NK-92 treated with Interleukin-12 subunit alpha and Interleukin-12 subunit beta, amount 100 ng/mL, for 24 hours (cell line): ENCODE measurements around the gene HIRA.

Experiments used
- DNase-seq: peaks from one replicate; lab custom pipeline; 2025; lab: John Stamatoyannopoulos, UW

HIRA gene

DNA sequence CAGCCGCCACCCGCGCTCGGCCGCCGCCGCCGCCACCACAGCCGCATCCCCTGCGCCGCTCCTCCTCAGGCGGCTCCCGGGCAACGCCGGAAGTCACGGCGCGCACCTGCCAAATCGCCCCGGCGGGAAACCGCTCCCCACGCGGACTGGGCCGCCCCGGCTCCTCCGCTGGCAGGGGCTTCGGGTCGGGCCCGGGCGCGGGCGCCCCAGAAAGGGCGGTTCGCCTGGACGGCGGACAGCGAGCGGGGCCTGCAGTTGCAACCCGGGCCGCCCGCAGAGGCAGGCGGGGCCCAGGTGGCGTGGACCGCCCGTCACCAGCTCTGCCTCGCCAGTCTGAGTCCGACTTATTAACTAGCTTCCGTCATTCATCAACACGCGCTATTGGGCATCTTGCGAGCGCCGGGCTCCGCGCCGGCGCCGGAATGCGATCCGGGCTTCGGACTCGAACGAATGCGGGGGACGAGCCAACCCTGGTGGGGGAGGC is at the start of gene HIRA:
Gene HIRA (minus strand): TSS at position 85 of the 484 bp plus-strand sequence. CDS start 257 bp downstream, outside the sequence.
- peak; percentile 63 for DNase-seq

GRCh38 chr22:19480789-19481188 is 49.3 kb upstream of the HIRA start:
- no peak for DNase-seq

DNA sequence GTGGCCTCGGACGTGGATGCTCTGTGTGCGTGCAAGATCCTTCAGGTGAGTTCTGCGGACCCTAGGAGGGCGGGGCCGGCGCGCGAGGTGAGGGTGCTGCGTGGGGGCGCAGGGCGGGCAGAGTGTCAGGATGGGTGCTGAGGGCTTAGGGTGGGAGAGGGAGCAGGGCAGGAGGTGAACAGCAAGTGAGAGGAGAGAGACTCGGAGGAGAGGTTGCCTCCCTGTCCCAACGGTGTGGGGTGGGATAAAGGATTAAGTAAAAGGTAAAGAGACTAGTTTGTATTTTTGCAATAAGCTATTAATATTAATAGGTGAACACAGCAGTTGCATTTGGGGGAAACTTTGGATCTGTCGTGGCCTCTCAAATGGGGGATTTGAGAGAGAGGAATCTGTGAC is 48.6 kb upstream of the HIRA start:
- DNase-seq = no peak

DNA sequence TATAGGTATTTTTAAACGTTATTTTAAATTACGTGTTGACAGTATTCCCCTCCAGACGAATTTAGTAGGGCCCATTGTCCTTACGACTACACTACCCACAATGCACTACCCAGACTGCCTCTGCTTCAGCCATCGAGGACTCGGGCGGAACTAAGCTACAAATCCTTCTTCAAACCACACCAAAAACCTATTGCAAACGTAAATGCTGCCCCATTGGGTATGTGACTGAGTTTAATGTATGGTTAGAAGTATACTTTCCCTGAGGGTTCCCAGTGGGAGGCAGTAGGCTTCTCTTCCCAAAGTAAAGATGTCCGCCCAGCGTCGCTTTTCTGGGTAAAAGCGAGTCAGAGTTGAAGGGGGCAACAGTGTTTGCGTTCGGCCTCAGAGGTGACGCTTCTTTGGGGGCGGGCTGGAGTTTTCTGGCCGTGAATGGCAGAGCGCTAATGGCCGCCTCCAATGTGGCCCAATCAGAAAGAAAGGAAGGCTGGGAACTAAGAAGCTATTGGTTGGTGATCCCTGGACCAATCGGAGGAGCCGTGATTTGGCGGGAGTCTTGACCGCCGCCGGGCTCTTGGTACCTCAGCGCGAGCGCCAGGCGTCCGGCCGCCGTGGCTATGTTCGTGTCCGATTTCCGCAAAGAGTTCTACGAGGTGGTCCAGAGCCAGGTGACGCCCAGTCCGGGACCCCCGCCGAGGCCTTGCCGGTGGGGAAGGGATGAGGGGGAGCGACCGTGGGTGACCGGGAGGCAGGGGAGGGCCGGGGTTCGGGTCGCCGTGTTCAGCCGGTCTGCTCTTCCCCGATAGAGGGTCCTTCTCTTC is 48.0 kb upstream of the HIRA start, which contains the start of gene CDC45:
Gene CDC45 (plus strand): TSS at position 566 of the 818 bp plus-strand sequence. CDS start 49 bp downstream, at position 615.
- peak; percentile 88 for DNase-seq

DNA sequence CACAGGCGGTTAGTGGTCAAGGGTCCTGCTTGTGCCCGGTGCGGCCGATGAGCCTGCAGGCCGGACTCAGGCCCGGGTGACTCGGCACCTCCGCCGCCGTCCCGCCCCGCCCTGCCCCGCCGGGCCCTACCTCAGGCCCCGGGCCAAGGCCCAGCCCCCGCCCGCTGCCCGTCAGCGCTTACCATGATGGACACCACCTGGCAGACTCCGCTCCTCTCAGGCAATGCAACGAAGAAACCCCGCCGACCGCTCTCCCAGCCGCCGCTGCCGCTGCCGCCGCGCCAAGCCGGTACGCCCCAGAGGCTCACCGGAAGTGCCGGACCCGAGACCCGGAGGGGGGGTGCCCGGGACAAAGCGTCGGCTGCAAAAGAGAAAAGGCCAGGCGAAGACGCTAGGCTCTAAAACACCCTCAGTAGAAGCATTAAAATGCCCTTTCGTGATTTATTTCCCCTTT is 47.4 kb upstream of the HIRA start, which contains the start of gene UFD1:
Gene UFD1 (minus strand): TSS at position 293 of the 454 bp plus-strand sequence. CDS start 108 bp downstream, at position 185.
- peak; percentile 51 for DNase-seq

- no peak for DNase-seq
Observed at GRCh38 chr22:19478045-19478900, 46.7 kb upstream of the HIRA start.

DNA sequence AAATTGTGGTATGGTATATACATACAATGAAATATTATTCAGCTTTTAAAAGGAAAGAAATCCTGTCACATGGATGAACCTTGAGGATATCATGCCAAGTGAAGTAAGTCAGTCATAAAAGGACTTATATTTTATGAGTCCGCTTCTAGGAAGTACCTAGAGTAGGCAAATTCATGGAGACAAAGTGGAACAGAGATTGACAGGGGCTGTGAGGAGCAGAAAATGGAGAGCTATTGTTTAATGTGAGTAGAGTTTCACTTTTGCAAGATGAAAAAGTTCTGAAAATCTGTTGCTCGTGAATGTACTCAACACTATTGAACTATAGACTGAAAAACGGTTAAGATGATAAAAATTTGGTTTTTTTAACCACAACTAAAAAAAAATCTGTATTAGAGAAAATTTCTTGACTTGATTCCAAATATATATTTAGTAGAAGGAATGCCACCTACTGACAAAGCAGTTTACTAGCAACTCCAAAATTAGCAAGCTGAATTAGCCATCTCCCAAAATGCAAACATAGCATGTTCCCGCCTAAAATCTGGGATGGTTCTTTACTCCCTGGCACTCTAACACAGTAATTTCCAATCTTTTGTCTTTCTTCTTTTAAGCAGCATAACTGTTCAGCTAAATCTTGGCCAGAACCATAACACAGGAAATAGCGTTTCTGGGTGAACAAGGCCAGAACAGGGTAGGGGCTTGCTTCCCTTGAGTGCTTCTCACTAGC is 46.0 kb upstream of the HIRA start:
- no peak for DNase-seq

DNA sequence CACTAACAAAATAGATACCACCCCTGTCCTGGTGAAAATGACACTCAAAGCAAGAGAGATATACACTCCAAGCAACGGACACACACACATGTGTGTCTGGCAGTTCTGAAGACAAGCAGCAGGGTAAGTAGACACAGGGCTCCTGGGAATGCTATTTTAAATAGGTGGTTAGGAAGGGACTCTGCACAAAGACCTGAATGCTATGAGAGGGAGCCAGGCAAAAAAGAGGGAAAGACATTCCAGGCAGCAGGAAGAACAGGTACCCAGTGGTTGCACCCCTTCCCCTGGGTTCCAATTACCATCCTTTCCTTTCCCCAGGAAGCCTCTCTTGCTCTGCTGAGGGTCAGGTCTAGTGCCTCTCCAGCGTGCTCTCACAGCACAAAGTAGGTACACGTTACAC is 44.5 kb upstream of the HIRA start:
- DNase-seq = no peak

GRCh38 chr22:19473578-19473977 is 42.0 kb upstream of the HIRA start:
- no peak for DNase-seq

DNA sequence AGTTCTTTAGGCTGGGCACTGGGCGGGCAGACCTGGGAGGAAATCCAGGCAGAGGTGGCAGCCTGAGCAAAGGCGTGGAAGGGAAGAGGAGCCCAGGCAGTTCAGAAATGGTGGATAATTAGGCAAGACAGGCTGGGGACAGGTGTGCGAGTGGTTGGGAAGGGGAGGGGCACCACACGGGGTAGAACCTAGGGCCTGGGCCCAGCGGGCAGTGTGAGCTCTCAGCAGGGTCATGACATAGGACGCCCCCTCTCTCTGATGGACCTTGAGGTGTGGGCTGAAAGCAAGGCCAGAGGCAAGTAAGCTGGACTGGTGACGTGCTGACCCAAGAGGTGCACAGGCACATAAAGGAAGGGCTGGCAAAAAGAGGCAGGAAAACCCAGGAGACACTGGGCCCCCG is 40.7 kb upstream of the HIRA start:
- no peak for DNase-seq

DNA sequence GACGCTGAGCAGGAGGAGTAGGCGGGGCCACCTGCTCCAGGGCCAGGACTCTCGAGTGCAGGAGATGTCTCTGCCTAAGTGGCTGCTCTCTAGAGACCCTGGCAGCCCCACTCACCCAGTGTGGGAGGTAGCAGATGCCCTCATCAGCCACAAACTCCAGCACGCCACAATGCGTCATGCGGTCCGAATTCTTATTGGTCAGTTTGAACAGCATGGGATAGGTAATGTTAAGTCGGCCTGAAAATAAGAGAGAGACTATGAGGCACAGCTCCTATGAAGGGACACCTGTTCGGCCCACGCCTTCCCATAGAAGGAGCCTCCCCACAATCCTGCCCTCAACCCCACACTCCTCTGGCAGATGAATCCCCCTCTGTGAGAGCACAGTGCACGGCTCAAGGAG is 40.0 kb upstream of the HIRA start:
- DNase-seq = no peak

- DNase-seq = no peak
Observed at GRCh38 chr22:19470010-19470409, 38.5 kb upstream of the HIRA start.

GRCh38 chr22:19469421-19469820 is 37.9 kb upstream of the HIRA start:
- no peak for DNase-seq

GRCh38 chr22:19467912-19468311 is 36.4 kb upstream of the HIRA start:
- DNase-seq = no peak

- no peak for DNase-seq
Observed at GRCh38 chr22:19466848-19467752, 35.6 kb upstream of the HIRA start.

DNA sequence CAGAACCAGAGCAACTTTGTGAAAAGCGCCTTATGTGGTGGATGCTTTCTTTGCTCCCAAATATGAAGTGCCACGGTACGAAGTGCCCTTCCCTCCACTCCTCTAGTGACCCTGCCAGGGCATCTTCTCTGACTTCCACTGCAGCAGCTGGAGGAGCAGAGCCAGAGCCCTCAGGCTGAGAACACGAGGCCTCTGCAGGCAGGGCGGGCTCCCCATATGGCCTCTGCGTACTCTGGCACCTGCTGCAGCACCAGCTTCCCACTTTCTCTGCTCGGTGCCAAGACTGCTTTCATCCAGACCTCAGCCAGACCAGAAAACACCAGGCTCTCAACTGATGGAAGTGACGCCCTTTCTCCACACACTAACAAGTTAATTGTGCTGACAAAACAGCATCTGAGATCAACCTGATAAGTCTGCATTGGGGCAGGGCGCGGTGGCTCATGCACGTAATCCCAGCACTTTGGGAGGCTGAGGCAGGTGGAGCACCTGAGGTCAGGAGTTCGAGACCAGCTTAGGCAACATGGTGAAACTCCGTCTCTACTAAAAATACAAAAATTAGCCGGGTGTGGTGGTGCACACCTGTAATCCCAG is 34.7 kb upstream of the HIRA start:
- no peak for DNase-seq

DNA sequence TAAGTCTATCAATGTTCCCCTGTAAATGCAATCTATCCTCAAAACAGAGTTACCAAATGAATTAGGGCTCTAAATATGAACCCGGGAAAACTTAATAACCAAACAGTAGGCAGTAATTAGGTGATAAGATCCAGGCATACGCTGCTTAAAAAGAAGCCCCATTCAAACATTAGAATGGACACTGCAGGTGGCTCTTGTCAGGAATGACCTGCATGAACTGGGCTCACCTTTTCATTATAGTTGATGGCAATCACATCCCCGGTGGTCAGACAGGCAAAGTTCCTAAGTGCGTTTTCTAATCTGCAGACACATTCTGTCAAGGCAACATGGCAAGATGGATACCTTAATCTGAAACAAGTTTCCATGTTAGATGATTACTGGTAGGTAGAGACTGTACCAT is 33.4 kb upstream of the HIRA start:
- DNase-seq = no peak

DNA sequence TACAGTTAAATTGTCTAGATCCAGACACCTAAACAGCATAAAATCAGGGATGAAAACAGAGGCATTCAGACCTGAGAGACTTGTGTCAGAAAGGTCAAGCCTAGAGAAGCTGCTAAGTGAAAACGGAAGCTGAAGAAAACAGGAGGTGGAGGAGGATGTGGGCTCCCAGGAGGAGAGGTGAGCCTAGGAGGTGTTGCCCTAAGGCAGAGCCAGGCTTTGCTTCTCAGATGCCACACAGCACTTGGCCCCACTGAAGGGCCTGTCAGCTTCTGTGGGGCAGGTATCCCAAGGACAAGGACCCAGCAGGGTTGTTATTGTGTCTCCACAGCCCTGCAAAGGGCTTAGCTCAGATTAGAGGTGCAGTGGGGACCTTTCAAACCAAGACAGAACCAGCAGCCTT is 33.0 kb upstream of the HIRA start:
- DNase-seq = no peak

DNA sequence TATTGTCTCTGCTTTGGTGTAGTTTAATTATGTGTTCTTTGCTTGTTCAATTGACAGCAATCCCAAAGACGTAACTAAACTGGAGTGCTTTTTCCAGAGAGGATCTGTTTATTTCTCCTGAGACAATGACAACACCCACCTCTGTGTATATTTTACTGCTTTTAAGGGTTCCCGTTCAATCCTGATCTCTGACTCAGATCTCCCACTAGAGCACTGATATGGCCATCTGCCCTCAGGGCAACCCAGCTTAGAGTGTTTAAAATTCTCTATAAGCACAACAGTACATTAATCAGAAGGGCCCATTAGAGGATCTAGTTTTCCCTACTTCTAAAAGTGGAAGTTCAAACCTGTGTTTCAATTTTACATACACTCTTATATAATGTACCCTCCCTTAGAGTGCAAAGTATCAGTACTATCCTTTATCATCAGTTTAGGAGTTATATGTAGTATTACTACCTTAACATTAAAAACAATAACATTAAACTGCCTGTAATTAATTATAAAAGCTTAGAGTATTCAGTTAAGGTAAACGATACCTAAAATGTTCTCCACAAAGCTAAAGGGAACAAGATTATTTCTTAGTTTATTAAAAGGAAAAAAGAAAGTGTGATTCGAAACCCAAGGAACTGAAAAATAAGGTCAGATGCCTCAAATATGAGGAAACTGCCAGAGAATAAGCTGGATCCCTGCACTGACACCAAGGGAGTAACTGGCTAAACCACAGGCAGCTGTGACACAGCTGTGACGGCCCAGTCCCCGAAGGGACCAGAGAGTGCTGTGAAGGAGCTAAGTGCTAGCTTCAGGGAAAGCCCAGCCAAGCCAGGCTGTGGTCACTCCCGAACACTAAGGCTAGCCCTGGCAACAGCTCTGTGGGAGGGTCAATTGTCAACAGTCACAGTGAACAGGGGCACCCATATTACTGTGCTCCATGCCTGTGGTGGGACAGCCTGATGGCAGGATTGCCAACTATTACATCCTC is 32.2 kb upstream of the HIRA start:
- DNase-seq = no peak
